Neural crest cell (in vitro differentiated cells): ENCODE data around the gene AKR7A3. TPM values are rescaled to one million over a fixed set of nuclear protein-coding genes. Genes with fewer than 3 reads are reported as not detected.
"Not testable (repeated sequence)": the region's sequence is repeated elsewhere in the genome, so short reads cannot be mapped to it uniquely, and the experiment has no call there.

Experiments used
- DNase-seq: peaks from one replicate; pipeline ENCODE4 v3.0.0; 2021; ENCODE audit warnings: low read depth, mixed read lengths, low spot score
- H3K27ac Mint-ChIP-seq: one replicate; pipeline ENCODE4 v1.8.0; 2021; ENCODE audit warnings: mild to moderate bottlenecking, mixed read lengths; ENCODE audit not compliant: unreplicated experiment
- H3K27me3 Mint-ChIP-seq: 2 replicates; pipeline ENCODE4 v1.8.0; 2021; ENCODE audit warnings: low read depth, mild to moderate bottlenecking, mixed read lengths
- H3K36me3 Mint-ChIP-seq: 2 replicates; pipeline ENCODE4 v1.8.0; 2021; ENCODE audit warnings: low read depth, mild to moderate bottlenecking, mixed read lengths
- H3K4me1 Mint-ChIP-seq: 2 replicates; pipeline ENCODE4 v1.8.0; 2021; ENCODE audit warnings: mixed read lengths
- H3K4me3 Mint-ChIP-seq: one replicate; pipeline ENCODE4 v1.8.0; 2021; ENCODE audit warnings: mild to moderate bottlenecking, mixed read lengths
- H3K9me3 Mint-ChIP-seq: 2 replicates; pipeline ENCODE4 v1.8.0; 2021; ENCODE audit warnings: mixed read lengths
- total RNA-seq: library from RNA; stranded (reverse); gene quantifications from 2 replicates; pipeline ENCODE4 v1.2.1, GENCODE V29; 2021
- TF ChIP-seq, protein P1 (sequence below): fragments of 200-600 bp; sonication (generic); conservative IDR thresholded peaks from 2 replicates; pipeline ENCODE4 v1.5.0; 2021; ENCODE audit warnings: antibody characterized with exemption, mild to moderate bottlenecking

Gene AKR7A3
- total RNA-seq, 1 donor from 2014 or later, result 2.1 TPM

DNA sequence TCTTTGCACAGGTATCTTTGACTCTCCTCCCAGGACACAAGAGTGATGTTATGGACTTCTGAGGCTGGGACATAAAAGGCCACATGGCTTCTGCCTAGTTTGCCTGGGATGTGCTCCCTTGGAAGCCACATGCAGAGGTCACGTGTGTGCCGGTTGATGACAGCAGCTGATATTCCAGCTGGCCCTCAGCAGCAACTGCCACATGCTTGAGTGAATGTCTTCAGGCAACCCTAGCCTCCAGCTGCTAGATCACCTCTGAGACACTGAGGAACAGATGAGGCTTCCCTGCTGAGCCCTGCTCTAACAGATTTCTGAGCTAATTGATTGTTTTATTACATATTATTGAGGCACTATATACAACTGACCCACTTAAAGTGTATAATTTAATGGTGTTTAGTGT lies 11.6 kb upstream of the AKR7A3 start:
- DNase-seq, result no peak
- H3K9me3 Mint-ChIP-seq, result peaks cover 11% of the 10 kb centered on the region
- no peaks in the 10 kb centered on the region for H3K4me1 Mint-ChIP-seq
- H3K36me3 Mint-ChIP-seq, result peaks cover 48% of the 10 kb centered on the region
- H3K27ac Mint-ChIP-seq, result no peak overlapping the region
- TF ChIP-seq, protein P1, sequence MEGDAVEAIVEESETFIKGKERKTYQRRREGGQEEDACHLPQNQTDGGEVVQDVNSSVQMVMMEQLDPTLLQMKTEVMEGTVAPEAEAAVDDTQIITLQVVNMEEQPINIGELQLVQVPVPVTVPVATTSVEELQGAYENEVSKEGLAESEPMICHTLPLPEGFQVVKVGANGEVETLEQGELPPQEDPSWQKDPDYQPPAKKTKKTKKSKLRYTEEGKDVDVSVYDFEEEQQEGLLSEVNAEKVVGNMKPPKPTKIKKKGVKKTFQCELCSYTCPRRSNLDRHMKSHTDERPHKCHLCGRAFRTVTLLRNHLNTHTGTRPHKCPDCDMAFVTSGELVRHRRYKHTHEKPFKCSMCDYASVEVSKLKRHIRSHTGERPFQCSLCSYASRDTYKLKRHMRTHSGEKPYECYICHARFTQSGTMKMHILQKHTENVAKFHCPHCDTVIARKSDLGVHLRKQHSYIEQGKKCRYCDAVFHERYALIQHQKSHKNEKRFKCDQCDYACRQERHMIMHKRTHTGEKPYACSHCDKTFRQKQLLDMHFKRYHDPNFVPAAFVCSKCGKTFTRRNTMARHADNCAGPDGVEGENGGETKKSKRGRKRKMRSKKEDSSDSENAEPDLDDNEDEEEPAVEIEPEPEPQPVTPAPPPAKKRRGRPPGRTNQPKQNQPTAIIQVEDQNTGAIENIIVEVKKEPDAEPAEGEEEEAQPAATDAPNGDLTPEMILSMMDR, result no peak
- H3K27me3 Mint-ChIP-seq, result no peaks in the 10 kb centered on the region
- H3K4me3 Mint-ChIP-seq, result no peak overlapping the region

DNA sequence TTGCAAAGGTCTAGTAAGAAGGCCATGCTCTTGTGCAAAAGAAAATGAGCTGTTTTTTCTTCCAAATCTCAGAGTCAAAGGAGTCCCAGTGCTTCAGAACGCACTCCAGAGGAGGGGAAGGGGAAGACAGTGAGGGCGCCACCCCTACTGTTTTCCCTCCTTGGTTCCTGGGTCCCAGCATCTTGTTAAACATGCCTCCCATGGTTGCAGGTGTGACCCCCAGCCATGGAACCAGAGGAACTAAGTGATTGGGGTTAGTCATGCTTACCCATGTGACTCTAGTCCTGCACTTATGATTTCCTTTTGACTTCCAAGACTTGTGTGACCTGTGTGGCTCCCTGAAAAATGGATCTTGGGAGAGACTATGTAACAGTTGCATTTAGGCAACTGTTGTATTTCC lies 6.1 kb upstream of the AKR7A3 start:
- DNase-seq, result no peak
- peaks cover 4% of the 10 kb centered on the region for H3K27me3 Mint-ChIP-seq
- H3K36me3 Mint-ChIP-seq, result peaks cover 59% of the 10 kb centered on the region

DNA sequence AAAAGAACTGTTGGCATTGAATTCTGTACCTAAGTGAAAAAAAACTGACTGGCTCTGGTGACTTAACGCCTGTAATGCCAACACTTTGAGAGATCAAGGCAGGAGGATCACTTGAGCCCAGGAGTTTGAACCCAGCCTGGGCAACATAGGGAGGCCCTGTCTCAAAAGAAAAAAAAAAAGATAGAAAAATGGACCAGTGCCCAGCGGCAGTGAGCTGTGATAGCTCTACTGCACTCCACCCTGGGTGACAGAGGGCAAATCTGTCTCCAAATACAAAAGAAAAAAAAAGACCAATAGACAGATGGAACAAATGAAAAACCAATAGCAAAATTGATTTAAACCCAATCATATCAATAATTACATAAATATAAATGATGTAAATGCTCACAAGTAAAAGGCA lies 674 bp upstream of the AKR7A3 start:
- DNase-seq, result no peak
- no peak overlapping the region for H3K27ac Mint-ChIP-seq
- peaks cover 4% of the 10 kb centered on the region for H3K4me1 Mint-ChIP-seq
- TF ChIP-seq, protein P1, result no peak
- peak overlapping the region; percentile 13 for H3K4me3 Mint-ChIP-seq
- H3K27me3 Mint-ChIP-seq, result peaks cover 20% of the 10 kb centered on the region
- H3K9me3 Mint-ChIP-seq, result peaks cover 1% of the 10 kb centered on the region
- peaks cover 32% of the 10 kb centered on the region for H3K36me3 Mint-ChIP-seq

More for the DNA sequence above, 6.1 kb upstream of the AKR7A3 start:
- H3K4me1 Mint-ChIP-seq, result no peaks in the 10 kb centered on the region
- H3K27ac Mint-ChIP-seq, result no peak overlapping the region
- TF ChIP-seq, protein P1, result no peak
- H3K9me3 Mint-ChIP-seq, result peaks cover 19% of the 10 kb centered on the region
- H3K4me3 Mint-ChIP-seq, result no peak overlapping the region

DNA sequence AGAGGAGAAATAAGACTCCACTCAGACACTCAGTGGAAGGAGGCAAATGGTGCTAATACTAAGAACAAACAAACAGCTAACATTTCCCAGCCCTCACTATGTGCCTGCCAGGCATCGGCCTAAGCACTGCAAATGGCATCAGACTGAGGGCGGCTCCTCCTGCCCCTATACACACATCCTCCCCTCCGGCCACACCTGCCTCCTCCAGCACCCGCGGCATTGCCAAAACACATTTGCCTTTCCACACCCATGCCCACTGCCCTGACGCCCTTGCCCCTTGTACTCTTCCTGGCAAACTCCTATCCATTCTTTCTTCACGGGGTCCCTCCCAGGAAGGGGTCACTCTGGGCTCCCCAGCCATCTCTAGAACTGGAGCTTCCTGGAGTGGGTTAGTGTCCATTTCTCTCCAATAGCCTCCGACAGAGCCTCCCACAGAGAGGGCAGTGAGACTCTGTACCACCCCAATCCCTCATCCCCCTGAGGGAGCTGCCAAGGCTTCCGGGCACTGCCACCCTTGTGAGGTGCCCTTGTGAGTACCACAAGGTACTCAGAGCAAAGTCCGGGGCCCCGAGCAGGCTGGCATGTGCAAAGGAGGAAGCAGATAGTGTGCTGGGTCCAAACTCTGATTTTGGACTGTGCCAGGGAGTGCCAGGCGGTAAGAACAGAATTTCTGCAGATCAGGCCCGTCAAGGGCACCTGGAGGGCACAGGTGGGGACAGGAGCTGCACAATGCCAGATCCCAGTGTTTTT lies 959 bp downstream of the AKR7A3 start:
- TF ChIP-seq, protein P1, result no peak
- Mint-ChIP-seq H3K36me3 (peaks cover 22% of the 10 kb centered on the region), H3K27ac (no peak overlapping the region), H3K4me3 (peak overlapping the region; percentile 34), H3K27me3 (peaks cover 20% of the 10 kb centered on the region), H3K4me1 (peaks cover 4% of the 10 kb centered on the region), H3K9me3 (no peaks in the 10 kb centered on the region)
- DNase-seq, result no peak

DNA sequence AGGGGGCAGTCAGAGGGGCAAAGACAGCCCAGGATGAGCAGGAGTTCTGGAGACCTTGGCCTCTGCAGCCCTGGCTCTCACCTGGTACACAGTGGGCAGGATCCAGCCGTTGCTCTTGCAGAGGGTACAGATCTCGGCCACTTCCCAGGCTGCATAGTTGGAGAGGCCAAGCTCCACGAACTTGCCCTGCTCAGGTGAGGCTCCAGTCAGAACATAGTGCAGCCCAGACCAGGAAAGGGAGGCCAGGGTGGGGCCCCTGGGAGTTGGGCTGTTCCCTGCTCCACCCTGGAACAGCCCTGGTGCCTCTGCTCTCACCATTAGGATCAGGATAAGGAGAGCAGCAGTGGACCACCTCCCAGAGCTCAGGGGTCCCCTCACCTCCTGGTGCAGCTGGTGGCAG lies 2.8 kb downstream of the AKR7A3 start:
- not testable (repeated sequence) for H3K4me3 Mint-ChIP-seq, DNase-seq, H3K27ac Mint-ChIP-seq, H3K9me3 Mint-ChIP-seq, H3K4me1 Mint-ChIP-seq
- Mint-ChIP-seq H3K36me3 (peaks cover 15% of the 10 kb centered on the region), H3K27me3 (peaks cover 20% of the 10 kb centered on the region)

DNA sequence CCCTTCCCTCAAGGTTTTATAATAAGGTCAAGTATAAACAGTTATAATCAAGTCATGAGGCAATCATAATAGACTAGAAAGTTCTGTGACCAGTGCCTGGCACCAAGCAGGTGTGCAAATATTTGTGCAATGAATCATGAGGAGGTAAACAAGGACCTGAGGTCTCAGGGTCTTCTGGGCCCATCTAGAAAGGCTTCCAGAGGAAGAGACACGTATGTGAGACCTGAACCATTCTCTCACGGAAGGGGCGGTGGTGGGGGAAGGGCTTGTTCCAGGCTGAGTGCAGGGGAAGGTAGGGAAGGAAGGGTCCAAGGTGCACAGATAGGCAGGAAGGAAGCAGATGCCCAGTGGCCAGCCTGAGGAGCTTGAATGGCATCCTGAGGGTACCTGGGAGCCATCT lies 3.2 kb downstream of the AKR7A3 start:
- H3K36me3 Mint-ChIP-seq, result peaks cover 15% of the 10 kb centered on the region
- H3K27me3 Mint-ChIP-seq, result peaks cover 20% of the 10 kb centered on the region
- not testable (repeated sequence) for H3K4me3 Mint-ChIP-seq, DNase-seq, H3K27ac Mint-ChIP-seq, H3K4me1 Mint-ChIP-seq, H3K9me3 Mint-ChIP-seq
